ENCODE results near the gene MICAL2. TPM values are rescaled to one million over a fixed set of nuclear protein-coding genes. Genes with fewer than 3 reads are reported as not detected.

The MICAL2 gene
- total and polyA plus RNA-seq, 10 of the 15 experiments (the other 5 are each of a cell fraction or from before 2014, with no cell fraction given) = 0.90 to 5.6 (median 2.4) TPM

DNA sequence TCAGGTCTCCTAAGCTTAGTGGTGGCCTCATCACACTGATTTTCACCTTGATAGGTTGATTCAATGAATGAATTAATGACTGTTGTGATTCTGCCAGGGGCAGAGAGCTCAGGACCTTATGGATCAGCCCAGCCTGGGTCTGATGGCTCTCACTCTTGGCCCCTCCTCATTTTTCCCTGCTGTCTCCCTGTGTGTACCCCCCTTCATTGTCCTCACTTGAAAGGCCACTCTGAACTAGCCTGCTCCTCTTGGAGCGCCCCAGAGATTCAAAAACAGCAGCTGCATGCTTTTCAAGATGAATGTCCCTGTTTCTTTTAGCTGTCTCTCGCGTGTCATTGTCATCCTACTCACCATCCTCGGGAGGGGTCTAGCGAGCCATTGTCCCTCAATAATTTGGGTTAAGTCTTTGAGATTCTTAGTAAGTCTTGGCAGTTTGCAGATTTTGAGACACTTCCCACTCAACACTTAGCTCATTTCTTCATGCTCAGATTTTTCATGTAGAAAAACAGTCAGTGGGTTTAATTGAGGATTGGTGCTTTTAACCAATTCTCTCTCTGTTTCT lies 42.5 kb upstream of the MICAL2 start:
- FAIRE-seq (no peak), DNase-seq (ENCODE audit: low read depth, low spot score) (no peak), ATAC-seq (no peak)
- H3K27me3 ChIP-seq (replicated peaks in 1 of 2; ENCODE audit: control insufficient read depth in 2 of 2, insufficient read depth in 2 of 2, low read length in 1 of 2) = no peaks in the 10 kb centered on the region; a peak in 2 of 4 replicates
- BruUV-seq (replicated peaks) = no TSS peak
- in situ Hi-C loops (cut with MboI) (no loop called here), intact Hi-C loops (cut with micrococcal nuclease; ENCODE audit: unreplicated experiment) (no loop called here)
- 42% methylated on average over 5 of the region's 5 CpGs for WGBS (ENCODE audit: insufficient coverage, insufficient replicate concordance, low lambda C conversion rate, missing lambda C conversion rate)
- ChIA-PET CTCF (interaction anchor here (1.1 to 2.2 kb wide), 3 partner anchors 13 to 214 kb away, joined by 3 to 7 read pairs (median 4); no protein-coding TSS in a partner anchor), POLR2A (no interaction called here), RAD21 (ENCODE audit: unreplicated experiment) (interaction anchor here (1.6 kb wide), 1 partner anchor 169 kb away, joined by 6 read pairs; no protein-coding TSS in a partner anchor), SMC1A (ENCODE audit: uncharacterized antibody, unreplicated experiment) (no interaction called here)
- H3K9ac ChIP-seq (ENCODE audit: control insufficient read depth, insufficient read depth, low read length) = no peak overlapping the region
- H3K9me3 ChIP-seq (replicated peaks; ENCODE audit: control insufficient read depth, insufficient read depth, low read length) = no peaks in the 10 kb centered on the region; the same call in 2 of the 3 replicates
- H3K4me3 ChIP-seq = no peak overlapping the region
- H3K36me3 ChIP-seq (ENCODE audit: control insufficient read depth in 2 of 2, insufficient read depth in 2 of 2, low read length in 1 of 2) = no peaks in the 10 kb centered on the region
- H4K20me1 ChIP-seq (ENCODE audit: control insufficient read depth, insufficient read depth) = no peaks in the 10 kb centered on the region
- H3K79me2 ChIP-seq (ENCODE audit: control insufficient read depth, insufficient read depth, low read length) = no peaks in the 10 kb centered on the region
- H3K4me2 ChIP-seq (ENCODE audit: control insufficient read depth, insufficient read depth) = no peak overlapping the region
- no peak overlapping the region for H2AFZ ChIP-seq (ENCODE audit: control insufficient read depth, low read depth, low read length)
- no peak for TF ChIP-seq HCFC1 (IDR thresholded peaks at IDR 0.05; ENCODE audit: low read length)
- TF ChIP-seq PML (IDR thresholded peaks at IDR 0.05; ENCODE audit: low read length) = no peak
- no peak for TF ChIP-seq CREB1 (IDR thresholded peaks at IDR 0.05; ENCODE audit: low read depth)
- TF ChIP-seq, protein P1, sequence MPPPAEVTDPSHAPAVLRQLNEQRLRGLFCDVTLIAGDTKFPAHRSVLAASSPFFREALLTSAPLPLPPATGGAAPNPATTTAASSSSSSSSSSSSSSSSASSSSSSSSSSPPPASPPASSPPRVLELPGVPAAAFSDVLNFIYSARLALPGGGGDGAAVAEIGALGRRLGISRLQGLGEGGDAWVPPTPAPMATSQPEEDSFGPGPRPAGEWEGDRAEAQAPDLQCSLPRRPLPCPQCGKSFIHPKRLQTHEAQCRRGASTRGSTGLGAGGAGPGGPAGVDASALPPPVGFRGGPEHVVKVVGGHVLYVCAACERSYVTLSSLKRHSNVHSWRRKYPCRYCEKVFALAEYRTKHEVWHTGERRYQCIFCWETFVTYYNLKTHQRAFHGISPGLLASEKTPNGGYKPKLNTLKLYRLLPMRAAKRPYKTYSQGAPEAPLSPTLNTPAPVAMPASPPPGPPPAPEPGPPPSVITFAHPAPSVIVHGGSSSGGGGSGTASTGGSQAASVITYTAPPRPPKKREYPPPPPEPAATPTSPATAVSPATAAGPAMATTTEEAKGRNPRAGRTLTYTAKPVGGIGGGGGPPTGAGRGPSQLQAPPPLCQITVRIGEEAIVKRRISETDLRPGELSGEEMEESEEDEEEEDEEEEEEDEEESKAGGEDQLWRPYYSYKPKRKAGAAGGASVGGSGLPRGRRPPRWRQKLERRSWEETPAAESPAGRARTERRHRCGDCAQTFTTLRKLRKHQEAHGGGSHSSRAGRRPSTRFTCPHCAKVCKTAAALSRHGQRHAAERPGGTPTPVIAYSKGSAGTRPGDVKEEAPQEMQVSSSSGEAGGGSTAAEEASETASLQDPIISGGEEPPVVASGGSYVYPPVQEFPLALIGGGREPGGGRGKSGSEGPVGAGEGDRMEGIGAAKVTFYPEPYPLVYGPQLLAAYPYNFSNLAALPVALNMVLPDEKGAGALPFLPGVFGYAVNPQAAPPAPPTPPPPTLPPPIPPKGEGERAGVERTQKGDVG (CRISPR knock-in tag; IDR thresholded peaks at IDR 0.05) = no peak
- TF ChIP-seq, protein P2, sequence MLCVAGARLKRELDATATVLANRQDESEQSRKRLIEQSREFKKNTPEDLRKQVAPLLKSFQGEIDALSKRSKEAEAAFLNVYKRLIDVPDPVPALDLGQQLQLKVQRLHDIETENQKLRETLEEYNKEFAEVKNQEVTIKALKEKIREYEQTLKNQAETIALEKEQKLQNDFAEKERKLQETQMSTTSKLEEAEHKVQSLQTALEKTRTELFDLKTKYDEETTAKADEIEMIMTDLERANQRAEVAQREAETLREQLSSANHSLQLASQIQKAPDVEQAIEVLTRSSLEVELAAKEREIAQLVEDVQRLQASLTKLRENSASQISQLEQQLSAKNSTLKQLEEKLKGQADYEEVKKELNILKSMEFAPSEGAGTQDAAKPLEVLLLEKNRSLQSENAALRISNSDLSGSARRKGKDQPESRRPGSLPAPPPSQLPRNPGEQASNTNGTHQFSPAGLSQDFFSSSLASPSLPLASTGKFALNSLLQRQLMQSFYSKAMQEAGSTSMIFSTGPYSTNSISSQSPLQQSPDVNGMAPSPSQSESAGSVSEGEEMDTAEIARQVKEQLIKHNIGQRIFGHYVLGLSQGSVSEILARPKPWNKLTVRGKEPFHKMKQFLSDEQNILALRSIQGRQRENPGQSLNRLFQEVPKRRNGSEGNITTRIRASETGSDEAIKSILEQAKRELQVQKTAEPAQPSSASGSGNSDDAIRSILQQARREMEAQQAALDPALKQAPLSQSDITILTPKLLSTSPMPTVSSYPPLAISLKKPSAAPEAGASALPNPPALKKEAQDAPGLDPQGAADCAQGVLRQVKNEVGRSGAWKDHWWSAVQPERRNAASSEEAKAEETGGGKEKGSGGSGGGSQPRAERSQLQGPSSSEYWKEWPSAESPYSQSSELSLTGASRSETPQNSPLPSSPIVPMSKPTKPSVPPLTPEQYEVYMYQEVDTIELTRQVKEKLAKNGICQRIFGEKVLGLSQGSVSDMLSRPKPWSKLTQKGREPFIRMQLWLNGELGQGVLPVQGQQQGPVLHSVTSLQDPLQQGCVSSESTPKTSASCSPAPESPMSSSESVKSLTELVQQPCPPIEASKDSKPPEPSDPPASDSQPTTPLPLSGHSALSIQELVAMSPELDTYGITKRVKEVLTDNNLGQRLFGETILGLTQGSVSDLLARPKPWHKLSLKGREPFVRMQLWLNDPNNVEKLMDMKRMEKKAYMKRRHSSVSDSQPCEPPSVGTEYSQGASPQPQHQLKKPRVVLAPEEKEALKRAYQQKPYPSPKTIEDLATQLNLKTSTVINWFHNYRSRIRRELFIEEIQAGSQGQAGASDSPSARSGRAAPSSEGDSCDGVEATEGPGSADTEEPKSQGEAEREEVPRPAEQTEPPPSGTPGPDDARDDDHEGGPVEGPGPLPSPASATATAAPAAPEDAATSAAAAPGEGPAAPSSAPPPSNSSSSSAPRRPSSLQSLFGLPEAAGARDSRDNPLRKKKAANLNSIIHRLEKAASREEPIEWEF (IDR thresholded peaks at IDR 0.05; ENCODE audit: insufficient replicate concordance, low read depth, low read length) = no peak
- H3K4me1 ChIP-seq (ENCODE audit: control insufficient read depth, insufficient read depth, low read length) = no peaks in the 10 kb centered on the region
- H3K27ac ChIP-seq (ENCODE audit: control insufficient read depth, insufficient read depth) = no peak overlapping the region
